HepG2 (cell line): ENCODE data around the gene ABHD2. TPM values are rescaled to one million over a fixed set of nuclear protein-coding genes. Genes with fewer than 3 reads are reported as not detected.

ENCODE experiments used
- DMTF1 ChIP-seq: sonication (generic); formaldehyde crosslinking; IDR thresholded peaks from 2 replicates; pipeline ENCODE4 v1.4.0; 2020; ENCODE audit warnings: mild to moderate bottlenecking, missing genetic modification reagents
- FOXO1 ChIP-seq: sonication (generic); formaldehyde crosslinking; IDR thresholded peaks from 2 replicates; pipeline ENCODE4 v1.4.0; 2020; ENCODE audit warnings: missing genetic modification reagents
- HMGXB3 ChIP-seq: sonication (generic); formaldehyde crosslinking; IDR thresholded peaks from 2 replicates; pipeline ENCODE4 v1.4.0; 2020; ENCODE audit warnings: missing genetic modification reagents, borderline replicate concordance
- NCOR1 ChIP-seq: fragments of 200-600 bp; sonication (generic); IDR thresholded peaks from 2 replicates; pipeline ENCODE4 v1.7.0; 2017; ENCODE audit warnings: antibody characterized with exemption, low read length, borderline replicate concordance
- NFIC ChIP-seq: IDR thresholded peaks from 2 replicates; pipeline ENCODE4 v1.6.1; 2012; ENCODE audit warnings: mild to moderate bottlenecking, low read length, inconsistent platforms
- SNAI1 ChIP-seq: sonication (generic); formaldehyde crosslinking; IDR thresholded peaks from 2 replicates; pipeline ENCODE4 v1.5.0; 2020; ENCODE audit warnings: mild to moderate bottlenecking, missing genetic modification reagents, borderline replicate concordance
- TFE3 ChIP-seq: IDR thresholded peaks from 2 replicates; pipeline ENCODE4 v1.6.1; 2016
- ZBTB1 ChIP-seq: sonication (generic); formaldehyde crosslinking; IDR thresholded peaks from 2 replicates; pipeline ENCODE4 v1.4.0; 2020; ENCODE audit warnings: missing genetic modification reagents, borderline replicate concordance
- ZFP36L1 ChIP-seq: sonication (generic); formaldehyde crosslinking; IDR thresholded peaks from 2 replicates; pipeline ENCODE4 v1.8.0; 2022; ENCODE audit warnings: mild to moderate bottlenecking, missing genetic modification reagents, moderate library complexity
- ZFX ChIP-seq: sonication (generic); formaldehyde crosslinking; IDR thresholded peaks from 2 replicates; pipeline ENCODE4 v1.4.0; 2020; ENCODE audit warnings: mild to moderate bottlenecking, low read depth, missing genetic modification reagents, moderate library complexity
- ZKSCAN5 ChIP-seq: sonication (generic); formaldehyde crosslinking; IDR thresholded peaks from 2 replicates; pipeline ENCODE4 v1.5.1; 2020; ENCODE audit warnings: mild to moderate bottlenecking, missing genetic modification reagents
- ZMAT5 ChIP-seq: sonication (generic); formaldehyde crosslinking; IDR thresholded peaks from 2 replicates; pipeline ENCODE4 v1.5.0; 2020; ENCODE audit warnings: mild to moderate bottlenecking, low read depth, missing genetic modification reagents, borderline replicate concordance
- ZMYM2 ChIP-seq: sonication (generic); formaldehyde crosslinking; IDR thresholded peaks from 2 replicates; pipeline ENCODE4 v1.8.0; 2022; ENCODE audit warnings: mild to moderate bottlenecking, missing genetic modification reagents
- ZNF232 ChIP-seq: sonication (generic); formaldehyde crosslinking; IDR thresholded peaks from 2 replicates; pipeline ENCODE4 v1.4.0; 2020; ENCODE audit warnings: missing genetic modification reagents, borderline replicate concordance
- ZNF569 ChIP-seq: sonication (generic); formaldehyde crosslinking; IDR thresholded peaks from 2 replicates; pipeline ENCODE4 v1.5.0; 2020; ENCODE audit warnings: mild to moderate bottlenecking, missing genetic modification reagents, moderate library complexity, borderline replicate concordance
- ZNF7 ChIP-seq: IDR thresholded peaks from 2 replicates; pipeline ENCODE4 v1.6.1; 2016; ENCODE audit warnings: missing biosample characterization, missing genetic modification reagents
- ZNF747 ChIP-seq: sonication (generic); formaldehyde crosslinking; IDR thresholded peaks from 2 replicates; pipeline ENCODE4 v1.8.1; 2023; ENCODE audit warnings: missing genetic modification reagents, mild to moderate bottlenecking, borderline replicate concordance
- ZSCAN25 ChIP-seq: sonication (generic); formaldehyde crosslinking; IDR thresholded peaks from 2 replicates; pipeline ENCODE4 v1.8.0; 2022; ENCODE audit warnings: mild to moderate bottlenecking, missing genetic modification reagents
- ZSCAN29 ChIP-seq: sonication (generic); formaldehyde crosslinking; conservative IDR thresholded peaks from 2 replicates; pipeline ENCODE4 v1.4.0; 2020; ENCODE audit warnings: mild to moderate bottlenecking, missing genetic modification reagents
- polyA plus RNA-seq, 8 experiments: library from polyadenylated mRNA; depleted of rRNA in 3 of 8; stranded (reverse) in 7 of 8; unstranded in 1 of 8; fragments of >200 nt; fragmentation: Illumina TruSeq in 4 of 8; extraction: Trizol in 4 of 8; gene quantifications; 2 replicates each; pipeline versions ENCODE4 v1.2.1 to v1.2.3, GENCODE V29; 2011 to 2016; ENCODE audit warnings: low read depth in 4 of 8, missing spikeins in 1 of 8, mixed read lengths in 1 of 8; ENCODE audit not compliant: insufficient read depth in 1 of 8
- total RNA-seq, 5 experiments: library from RNA; depleted of rRNA; stranded (reverse); fragments of >200 nt; fragmentation: Illumina TruSeq; extraction: Trizol; gene quantifications; 2 replicates each; pipeline ENCODE4 v1.2.3, GENCODE V29; 2016; ENCODE audit warnings: low read depth in 1 of 5

Gene ABHD2
- total and polyA plus RNA-seq, 2 of the 13 experiments (the other 11 are each of a cell fraction or from before 2014, with no cell fraction given): 14.8 to 22.4 TPM

- TF ChIP-seq HMGXB3 (peak; percentile 51; the same call in 1 of the 2 replicates), SNAI1 (no peak), ZNF747 (CRISPR knock-in tag) (peak; percentile 81; the same call in 1 of the 2 replicates), ZKSCAN5 (CRISPR knock-in tag) (no peak), DMTF1 (CRISPR knock-in tag) (no peak), ZSCAN25 (CRISPR knock-in tag) (0 out of 2 replicates have a peak, but pooled peaks have one; percentile 19), NCOR1 (peak; percentile 68; the same call in 1 of the 2 replicates), ZNF569 (no peak), ZFX (CRISPR knock-in tag) (0 out of 2 replicates have a peak, but pooled peaks have one; percentile 32), NFIC (peak; percentile 76; the same call in 1 of the 2 replicates), ZMAT5 (CRISPR knock-in tag) (no peak), FOXO1 (CRISPR knock-in tag) (peak; percentile 89), ZMYM2 (CRISPR knock-in tag) (0 out of 2 replicates have a peak, but pooled peaks have one; percentile 62), ZBTB1 (CRISPR knock-in tag) (no peak), ZSCAN29 (no peak), ZFP36L1 (CRISPR knock-in tag) (0 out of 2 replicates have a peak, but pooled peaks have one; percentile 8), TFE3 (0 out of 2 replicates have a peak, but pooled peaks have one; percentile 41), ZNF232 (CRISPR knock-in tag) (no peak), ZNF7 (CRISPR knock-in tag) (no peak)
Observed at GRCh38 chr15:89136818-89137772, 48.8 kb downstream of the ABHD2 start (continued).
